Common myeloid progenitor, CD34-positive (primary cell): ENCODE measurements around the gene CLDN18.

ENCODE experiments used
- CTCF ChIA-PET: fragments of 350-600 bp; sonication (Branson Sonifier 250); formaldehyde crosslinking; loops from one replicate; lab custom pipeline; 2021; ENCODE audit warnings: antibody characterized with exemption; lab: Charles Lee
- POLR2A ChIA-PET: fragments of 350-600 bp; sonication (Branson Sonifier 250); formaldehyde crosslinking; loops from one replicate; lab custom pipeline; 2021; ENCODE audit warnings: antibody characterized with exemption; lab: Charles Lee
- DNase-seq, 3 donors: peaks; one replicate each; pipeline versions ENCODE4 v3.0.0 to v3.0.0-alpha.2; 2013
- H3K27ac ChIP-seq, 2 experiments: 1 replicate in 1 of 2; 2 replicates in 1 of 2; pipeline ENCODE4 v1.7.0; 2013; ENCODE audit warnings: inconsistent platforms in 2 of 2, low read length in 2 of 2, mild to moderate bottlenecking in 2 of 2, low read depth in 1 of 2, moderate library complexity in 1 of 2; ENCODE audit not compliant: severe bottlenecking in 2 of 2, insufficient read depth in 1 of 2, poor library complexity in 1 of 2
- H3K27me3 ChIP-seq, 5 experiments: replicated peaks in 2 of 5; 1 replicate in 3 of 5; 2 replicates in 2 of 5; pipeline versions ENCODE4 v1.6.1 to v1.7.0; 2013; ENCODE audit warnings: low read length in 4 of 5, mild to moderate bottlenecking in 2 of 5, moderate library complexity in 2 of 5, inconsistent platforms in 1 of 5; ENCODE audit not compliant: insufficient read depth in 5 of 5, control insufficient read depth in 4 of 5
- H3K36me3 ChIP-seq, 4 experiments: 1 replicate in 2 of 4; 2 replicates in 2 of 4; pipeline versions ENCODE4 v1.6.1 to v1.7.0; 2013; ENCODE audit warnings: low read length in 3 of 4, control low read depth in 1 of 4, mild to moderate bottlenecking in 1 of 4; ENCODE audit not compliant: control insufficient read depth in 4 of 4, insufficient read depth in 4 of 4
- H3K4me1 ChIP-seq, 4 experiments: 1 replicate in 3 of 4; 2 replicates in 1 of 4; pipeline versions ENCODE4 v1.6.1 to v1.7.1; 2013; ENCODE audit warnings: low read length in 3 of 4, mild to moderate bottlenecking in 3 of 4, control low read depth in 1 of 4, inconsistent platforms in 1 of 4, moderate library complexity in 1 of 4; ENCODE audit not compliant: control insufficient read depth in 4 of 4, insufficient read depth in 4 of 4; ENCODE audit errors: control extremely low read depth in 1 of 4
- H3K4me3 ChIP-seq, 7 experiments: 1 replicate in 4 of 7; 2 replicates in 3 of 7; pipeline versions ENCODE4 v1.5.1 to v1.7.0; 2013; ENCODE audit warnings: mild to moderate bottlenecking in 7 of 7, low read length in 6 of 7, moderate library complexity in 6 of 7, inconsistent platforms in 2 of 7, low read depth in 2 of 7, control low read depth in 1 of 7; ENCODE audit not compliant: insufficient read depth in 4 of 7, control insufficient read depth in 1 of 7; ENCODE audit errors: extremely low read depth in 1 of 7
- H3K9me3 ChIP-seq, 5 experiments: 1 replicate in 4 of 5; 2 replicates in 1 of 5; pipeline versions ENCODE4 v1.6.1 to v1.7.1; 2013; ENCODE audit warnings: low read length in 4 of 5, mild to moderate bottlenecking in 2 of 5, inconsistent platforms in 1 of 5, low read depth in 1 of 5, moderate library complexity in 1 of 5; ENCODE audit not compliant: control insufficient read depth in 4 of 5, insufficient read depth in 2 of 5; ENCODE audit errors: control extremely low read depth in 1 of 5
- WGBS: methylation state at CpG from one replicate; pipeline ENCODE4 v1.1.5; 2013; ENCODE audit not compliant: insufficient coverage; 5-methylcytosine and 5-hydroxymethylcytosine counted together

CLDN18 gene

DNA sequence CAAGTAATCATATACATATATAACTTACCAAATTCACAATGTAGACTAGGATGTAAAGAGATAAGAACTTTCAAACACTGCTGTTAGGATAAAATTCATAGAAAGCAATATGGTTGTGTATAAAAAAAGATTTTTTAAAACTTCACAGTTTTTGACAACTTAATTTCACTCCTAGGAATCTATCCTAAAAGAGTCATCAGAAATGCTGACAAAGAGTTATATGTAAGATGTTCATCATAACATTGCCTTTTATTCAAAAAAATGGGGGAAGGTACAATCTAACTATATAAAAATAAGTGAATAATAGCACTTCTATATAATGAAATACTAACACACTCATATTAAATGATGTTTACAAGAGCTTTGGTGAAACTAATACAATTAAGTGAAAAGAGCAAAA is 4.3 kb upstream of the CLDN18 start:
- Histone ChIP-seq H3K36me3 (no peaks in the 10 kb centered on the region), H3K4me1 (no peaks in the 10 kb centered on the region), H3K27me3 (peaks cover 0 to 5% (median 0%) of the 10 kb centered on the region in 5 experiments), H3K4me3 (no peak overlapping the region), H3K9me3 (no peaks in the 10 kb centered on the region), H3K27ac (no peak overlapping the region)
- no peak for DNase-seq
- CTCF ChIA-PET, result interaction anchor here (0.6 kb wide), 1 partner anchor 931 kb away, joined by 3 read pairs; no protein-coding TSS in a partner anchor
- POLR2A ChIA-PET, result interaction anchor here (0.6 kb wide), 1 partner anchor 12 kb away, joined by 3 read pairs; no protein-coding TSS in a partner anchor

- no peak for DNase-seq
- ChIA-PET CTCF (no interaction called here), POLR2A (no interaction called here)
- Histone ChIP-seq H3K4me1 (no peaks in the 10 kb centered on the region), H3K4me3 (no peak overlapping the region), H3K36me3 (no peaks in the 10 kb centered on the region), H3K9me3 (no peaks in the 10 kb centered on the region), H3K27ac (no peak overlapping the region), H3K27me3 (peaks cover 0 to 6% (median 0%) of the 10 kb centered on the region in 5 experiments)
- WGBS, result no CpG with 5 or more reads among the region's 1 CpG
Observed at GRCh38 chr3:138007898-138008297, 2.1 kb upstream of the CLDN18 start.

DNA sequence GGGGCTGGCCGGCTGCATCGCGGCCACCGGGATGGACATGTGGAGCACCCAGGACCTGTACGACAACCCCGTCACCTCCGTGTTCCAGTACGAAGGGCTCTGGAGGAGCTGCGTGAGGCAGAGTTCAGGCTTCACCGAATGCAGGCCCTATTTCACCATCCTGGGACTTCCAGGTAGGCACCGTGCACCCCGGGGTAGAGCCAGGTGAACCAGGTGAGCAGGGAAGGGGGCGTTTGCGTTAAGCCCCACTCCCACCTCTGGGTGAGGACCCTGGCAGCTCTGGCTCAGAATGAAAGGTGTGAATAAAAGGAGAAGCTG is 267 bp downstream of the CLDN18 start:
- H3K36me3 ChIP-seq, result no peaks in the 10 kb centered on the region
- H3K9me3 ChIP-seq, result no peaks in the 10 kb centered on the region
- peaks cover 0 to 8% (median 0%) of the 10 kb centered on the region in 5 experiments for H3K27me3 ChIP-seq
- WGBS, result 97% methylated on average over 14 of the region's 14 CpGs
- no peak overlapping the region for H3K4me3 ChIP-seq
- no peak overlapping the region for H3K27ac ChIP-seq
- POLR2A ChIA-PET, result no interaction called here
- H3K4me1 ChIP-seq, result no peaks in the 10 kb centered on the region
- no peak for DNase-seq
- CTCF ChIA-PET, result no interaction called here

GRCh38 chr3:138011722-138012121 is 1.8 kb downstream of the CLDN18 start:
- Histone ChIP-seq H3K36me3 (no peaks in the 10 kb centered on the region), H3K4me1 (no peaks in the 10 kb centered on the region), H3K9me3 (no peaks in the 10 kb centered on the region), H3K27ac (no peak overlapping the region), H3K4me3 (no peak overlapping the region), H3K27me3 (peaks cover 0 to 8% (median 0%) of the 10 kb centered on the region in 5 experiments)
- POLR2A ChIA-PET, result no interaction called here
- DNase-seq, result no peak
- CTCF ChIA-PET, result no interaction called here
- WGBS, result 83% methylated on average over 2 of the region's 2 CpGs

DNA sequence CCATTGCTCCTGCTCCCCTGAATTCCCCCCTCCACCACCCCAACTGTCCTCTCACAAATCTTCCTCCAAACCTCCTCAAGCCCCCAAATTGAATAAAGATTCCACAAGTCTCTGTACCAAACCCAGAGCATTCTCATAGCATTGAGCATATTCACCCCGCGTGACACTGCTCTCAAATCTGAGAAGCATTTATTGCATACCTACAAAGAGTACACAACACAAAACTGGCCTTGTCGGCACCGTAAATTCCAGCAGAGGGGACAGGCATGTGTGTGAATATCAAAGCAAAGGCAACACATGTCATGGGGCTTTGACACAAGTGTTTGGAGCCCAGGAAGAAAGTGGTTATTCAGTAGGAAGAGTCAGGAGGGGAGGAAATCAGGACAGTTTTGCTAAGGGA is 2.6 kb downstream of the CLDN18 start:
- H3K9me3 ChIP-seq, result no peaks in the 10 kb centered on the region
- H3K27me3 ChIP-seq, result peaks cover 0 to 8% (median 0%) of the 10 kb centered on the region in 5 experiments
- no peaks in the 10 kb centered on the region for H3K36me3 ChIP-seq
- H3K27ac ChIP-seq, result no peak overlapping the region
- ChIA-PET CTCF (no interaction called here), POLR2A (no interaction called here)
- 100% methylated on average over 2 of the region's 4 CpGs for WGBS
- H3K4me1 ChIP-seq, result no peaks in the 10 kb centered on the region
- DNase-seq, result no peak
- no peak overlapping the region for H3K4me3 ChIP-seq

DNA sequence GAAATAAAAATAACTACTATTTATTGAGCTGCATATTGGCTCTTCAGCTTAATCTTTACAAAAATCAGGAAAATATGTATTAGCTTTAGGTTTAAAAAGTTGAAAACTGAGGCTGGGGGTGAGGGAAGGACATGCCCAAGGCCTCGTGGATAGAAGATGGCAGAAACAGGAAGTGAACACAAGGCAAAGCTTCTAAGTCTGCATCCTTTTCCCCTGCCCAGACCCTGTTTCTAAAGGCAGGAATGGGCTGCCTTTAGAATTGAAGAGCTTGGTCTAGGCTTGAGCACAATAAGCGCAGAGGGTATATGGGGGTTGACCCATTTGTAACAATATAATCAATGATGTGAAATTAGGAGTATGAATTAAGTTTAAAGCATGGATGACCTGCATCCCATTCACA is 6.1 kb downstream of the CLDN18 start:
- CTCF ChIA-PET, result no interaction called here

GRCh38 chr3:138019281-138020069 is 9.5 kb downstream of the CLDN18 start:
- Histone ChIP-seq H3K9me3 (no peaks in the 10 kb centered on the region), H3K27me3 (no peaks in the 10 kb centered on the region), H3K4me1 (no peaks in the 10 kb centered on the region), H3K27ac (no peak overlapping the region), H3K36me3 (no peaks in the 10 kb centered on the region), H3K4me3 (no peak overlapping the region)
- POLR2A ChIA-PET, result no interaction called here
- CTCF ChIA-PET, result no interaction called here
- WGBS, result 100% methylated on average over 2 of the region's 3 CpGs
- DNase-seq, result no peak

More for the DNA sequence above, 6.1 kb downstream of the CLDN18 start:
- 44% methylated on average over 1 of the region's 2 CpGs for WGBS
- no peaks in the 10 kb centered on the region for H3K4me1 ChIP-seq
- no peak overlapping the region for H3K27ac ChIP-seq
- H3K27me3 ChIP-seq, result peaks cover 0 to 4% (median 0%) of the 10 kb centered on the region in 5 experiments
- H3K4me3 ChIP-seq, result no peak overlapping the region
- H3K36me3 ChIP-seq, result no peaks in the 10 kb centered on the region
- DNase-seq, result no peak
- POLR2A ChIA-PET, result interaction anchor here (0.7 kb wide), 1 partner anchor 673 kb away, joined by 3 read pairs; no protein-coding TSS in a partner anchor
- H3K9me3 ChIP-seq, result no peaks in the 10 kb centered on the region
